Neuronal stem cell (in vitro differentiated cells): ENCODE measurements around the gene TADA3.

Experiments
- DNase-seq: peaks from one replicate; pipeline ENCODE4 v3.0.0-alpha.2; 2013; ENCODE audit warnings: low spot score
- H2AFZ ChIP-seq: one replicate; pipeline ENCODE4 v1.6.1; 2013; ENCODE audit warnings: mild to moderate bottlenecking, low read length, inconsistent platforms
- H2AK5ac ChIP-seq: 2 replicates; pipeline ENCODE4 v1.6.1; 2013; ENCODE audit warnings: low read depth, mild to moderate bottlenecking, inconsistent platforms, low read length, moderate library complexity, mixed read lengths
- H2BK120ac ChIP-seq: 2 replicates; pipeline ENCODE4 v1.6.1; 2013; ENCODE audit warnings: low read depth, mild to moderate bottlenecking, inconsistent platforms, low read length, moderate library complexity, mixed read lengths
- H2BK12ac ChIP-seq: one replicate; pipeline ENCODE4 v1.6.1; 2013; ENCODE audit warnings: low read length, inconsistent platforms
- H2BK15ac ChIP-seq: 2 replicates; pipeline ENCODE4 v1.6.1; 2013; ENCODE audit warnings: mild to moderate bottlenecking, low read length, inconsistent platforms, mixed read lengths
- H2BK5ac ChIP-seq: one replicate; pipeline ENCODE4 v1.6.1; 2013; ENCODE audit warnings: inconsistent platforms, mild to moderate bottlenecking, low read length, moderate library complexity
- H3K14ac ChIP-seq: one replicate; pipeline ENCODE4 v1.6.1; 2013; ENCODE audit warnings: low read length, inconsistent platforms
- H3K18ac ChIP-seq: 2 replicates; pipeline ENCODE4 v1.6.1; 2013; ENCODE audit warnings: low read length, inconsistent platforms
- H3K23ac ChIP-seq: 2 replicates; pipeline ENCODE4 v1.6.1; 2013; ENCODE audit warnings: low read depth, mild to moderate bottlenecking, mixed read lengths, low read length, inconsistent platforms; ENCODE audit not compliant: poor library complexity
- H3K27ac ChIP-seq: replicated peaks from 3 replicates; pipeline ENCODE4 v1.5.1; 2013; ENCODE audit warnings: low read length, inconsistent platforms
- H3K27me3 ChIP-seq, 3 experiments: 2 replicates each; pipeline ENCODE4 v1.6.1; 2013; ENCODE audit warnings: low read length in 3 of 3, mild to moderate bottlenecking in 2 of 3, inconsistent platforms in 1 of 3, low read depth in 1 of 3, mixed read lengths in 1 of 3, moderate library complexity in 1 of 3; ENCODE audit not compliant: control insufficient read depth in 3 of 3, insufficient read depth in 3 of 3
- H3K36me3 ChIP-seq, 2 donors: replicated peaks in 1 of 2; 2 replicates each; pipeline ENCODE4 v1.6.1; 2013; ENCODE audit warnings: low read length in 2 of 2; ENCODE audit not compliant: control insufficient read depth in 2 of 2, insufficient read depth in 2 of 2
- H3K4ac ChIP-seq: 2 replicates; pipeline ENCODE4 v1.6.1; 2013; ENCODE audit warnings: inconsistent platforms, mild to moderate bottlenecking, low read length, moderate library complexity
- H3K4me1 ChIP-seq, 2 donors: 1 replicate in 1 of 2; 2 replicates in 1 of 2; pipeline ENCODE4 v1.6.1; 2013; ENCODE audit warnings: low read length in 2 of 2, low read depth in 1 of 2; ENCODE audit not compliant: control insufficient read depth in 2 of 2, insufficient read depth in 1 of 2
- H3K4me2 ChIP-seq: one replicate; pipeline ENCODE4 v1.6.1; 2013; ENCODE audit warnings: mild to moderate bottlenecking, low read length, inconsistent platforms; ENCODE audit not compliant: insufficient read depth, poor library complexity, severe bottlenecking
- H3K4me3 ChIP-seq, 2 donors: 2 replicates each; pipeline ENCODE4 v1.5.1; 2013; ENCODE audit warnings: low read length in 2 of 2, mild to moderate bottlenecking in 2 of 2, inconsistent platforms in 1 of 2, moderate library complexity in 1 of 2
- H3K79me1 ChIP-seq: one replicate; pipeline ENCODE4 v1.6.1; 2013; ENCODE audit warnings: low read depth, mild to moderate bottlenecking, inconsistent platforms, low read length, moderate library complexity
- H3K9ac ChIP-seq: one replicate; pipeline ENCODE4 v1.6.1; 2013; ENCODE audit warnings: mild to moderate bottlenecking, low read depth, low read length, inconsistent platforms; ENCODE audit not compliant: poor library complexity
- H3K9me3 ChIP-seq, 2 donors: replicated peaks in 1 of 2; 2 replicates each; pipeline versions ENCODE3 to v1.6.1; 2013; ENCODE audit warnings: low read length in 2 of 2, mild to moderate bottlenecking in 2 of 2, inconsistent platforms in 1 of 2, low read depth in 1 of 2, mixed read lengths in 1 of 2, moderate library complexity in 1 of 2; ENCODE audit not compliant: control insufficient read depth in 2 of 2, insufficient read depth in 1 of 2
- H4K8ac ChIP-seq: one replicate; pipeline ENCODE4 v1.6.1; 2013; ENCODE audit warnings: low read depth, mild to moderate bottlenecking, inconsistent platforms, low read length, moderate library complexity
- H4K91ac ChIP-seq: one replicate; pipeline ENCODE4 v1.6.1; 2013; ENCODE audit warnings: low read length, low read depth, mild to moderate bottlenecking, inconsistent platforms; ENCODE audit not compliant: poor library complexity
- WGBS, 2 donors: extraction: QIAGEN DNeasy Blood & Tissue Kit; methylation state at CpG; one replicate each; pipeline ENCODE4 v1.1.7; 2013; ENCODE audit warnings: missing lambda C conversion rate in 2 of 2, mixed read lengths in 1 of 2; ENCODE audit not compliant: insufficient read length in 2 of 2, insufficient replicate concordance in 1 of 2; ENCODE audit errors: extremely low coverage in 2 of 2; 5-methylcytosine and 5-hydroxymethylcytosine counted together

TADA3 gene

GRCh38 chr3:9791790-9792404 is 376 bp downstream of the TADA3 start:
- Histone ChIP-seq H4K8ac (no peak overlapping the region), H3K4me2 (peak overlapping the region; percentile 65), H3K4ac (no peak overlapping the region)

GRCh38 chr3:9791127-9791526 is 1.1 kb downstream of the TADA3 start:
- Histone ChIP-seq H3K9ac (peak overlapping the region; percentile 24), H2AFZ (no peak overlapping the region), H2BK5ac (no peak overlapping the region), H2BK15ac (no peak overlapping the region), H3K27ac (no peak overlapping the region), H3K27me3 (no peaks in the 10 kb centered on the region), H3K14ac (no peak overlapping the region), H2BK12ac (no peak overlapping the region), H3K4me3 (no peak overlapping the region), H2AK5ac (no peak overlapping the region), H3K36me3 (peaks cover 31 to 69% of the 10 kb centered on the region in 2 donors), H4K91ac (no peak overlapping the region), H2BK120ac (no peak overlapping the region), H3K79me1 (peaks cover 2% of the 10 kb centered on the region), H4K8ac (no peak overlapping the region), H3K4ac (no peak overlapping the region), H3K4me2 (no peak overlapping the region), H3K9me3 (no peaks in the 10 kb centered on the region), H3K23ac (no peak overlapping the region), H3K18ac (no peak overlapping the region), H3K4me1 (peaks cover 7 to 9% of the 10 kb centered on the region in 2 donors)
- WGBS, 2 donors: no CpG with 5 or more reads among the region's 11 CpGs
- DNase-seq: no peak

More at GRCh38 chr3:9791790-9792404, 376 bp downstream of the TADA3 start:
- H3K27ac ChIP-seq: peak overlapping the region; percentile 98
- no peak for DNase-seq
- peak overlapping the region; percentile 86 for H3K23ac ChIP-seq
- peak overlapping the region; percentile 27 for H3K9ac ChIP-seq
- no peak overlapping the region for H3K14ac ChIP-seq
- peaks cover 26 to 65% of the 10 kb centered on the region in 2 donors for H3K36me3 ChIP-seq
- H3K79me1 ChIP-seq: peaks cover 2% of the 10 kb centered on the region
- H2BK5ac ChIP-seq: no peak overlapping the region
- H2AK5ac ChIP-seq: no peak overlapping the region
- no peak overlapping the region for H2BK12ac ChIP-seq
- WGBS, 2 donors: no CpG with 5 or more reads among the region's 14 CpGs
- no peak overlapping the region for H4K91ac ChIP-seq
- no peaks in the 10 kb centered on the region for H3K27me3 ChIP-seq
- peaks cover 7 to 9% of the 10 kb centered on the region in 2 donors for H3K4me1 ChIP-seq
- no peaks in the 10 kb centered on the region for H3K9me3 ChIP-seq
- no peak overlapping the region for H2BK120ac ChIP-seq
- peak overlapping the region; percentile 71 to 88 for H3K4me3 ChIP-seq
- no peak overlapping the region for H2BK15ac ChIP-seq
- H3K18ac ChIP-seq: peak overlapping the region; percentile 81
- peak overlapping the region; percentile 98 for H2AFZ ChIP-seq

GRCh38 chr3:9787714-9788113 is 4.6 kb downstream of the TADA3 start:
- Histone ChIP-seq H3K18ac (no peak overlapping the region), H2AK5ac (no peak overlapping the region), H2AFZ (no peak overlapping the region), H2BK120ac (no peak overlapping the region), H3K23ac (no peak overlapping the region), H4K8ac (no peak overlapping the region), H3K4me3 (no peak overlapping the region), H3K9ac (no peak overlapping the region), H2BK12ac (no peak overlapping the region), H3K79me1 (no peaks in the 10 kb centered on the region), H3K14ac (no peak overlapping the region), H3K36me3 (peaks cover 42 to 82% of the 10 kb centered on the region in 2 donors), H3K4me1 (peaks cover 2 to 3% of the 10 kb centered on the region in 2 donors), H2BK5ac (no peak overlapping the region), H3K27ac (no peak overlapping the region), H4K91ac (no peak overlapping the region), H3K4me2 (no peak overlapping the region), H3K9me3 (no peaks in the 10 kb centered on the region), H3K4ac (no peak overlapping the region), H3K27me3 (no peaks in the 10 kb centered on the region), H2BK15ac (no peak overlapping the region)
- WGBS, 2 donors: no CpG with 5 or more reads among the region's 6 CpGs
- no peak for DNase-seq

GRCh38 chr3:9786825-9787669 is 5.2 kb downstream of the TADA3 start:
- H3K27me3 ChIP-seq: no peaks in the 10 kb centered on the region
- H4K8ac ChIP-seq: no peak overlapping the region
- no peak for DNase-seq
- no peak overlapping the region for H3K18ac ChIP-seq
- no peak overlapping the region for H3K4me3 ChIP-seq
- no peak overlapping the region for H3K23ac ChIP-seq
- no peaks in the 10 kb centered on the region for H3K79me1 ChIP-seq
- H3K14ac ChIP-seq: no peak overlapping the region
- H2BK12ac ChIP-seq: no peak overlapping the region
- H3K4me1 ChIP-seq: peaks cover 2 to 3% of the 10 kb centered on the region in 2 donors
- peaks cover 42 to 89% of the 10 kb centered on the region in 2 donors for H3K36me3 ChIP-seq
- no peak overlapping the region for H2BK120ac ChIP-seq
- no CpG with 5 or more reads among the region's 13 CpGs for WGBS, 2 donors
- H3K4me2 ChIP-seq: no peak overlapping the region
- no peak overlapping the region for H3K27ac ChIP-seq
- H2BK5ac ChIP-seq: no peak overlapping the region
- no peak overlapping the region for H2AFZ ChIP-seq
- H3K4ac ChIP-seq: no peak overlapping the region
- H3K9me3 ChIP-seq: no peaks in the 10 kb centered on the region
- H2AK5ac ChIP-seq: no peak overlapping the region
- H4K91ac ChIP-seq: no peak overlapping the region
- H3K9ac ChIP-seq: no peak overlapping the region
- no peak overlapping the region for H2BK15ac ChIP-seq
